Measurements from ENCODE around the gene TK2. TPM values are rescaled to one million over a fixed set of nuclear protein-coding genes. Genes with fewer than 3 reads are reported as not detected.

The TK2 gene
- total RNA-seq, 2 donors from 2014 or later, result 5.7 to 6.6 TPM

DNA sequence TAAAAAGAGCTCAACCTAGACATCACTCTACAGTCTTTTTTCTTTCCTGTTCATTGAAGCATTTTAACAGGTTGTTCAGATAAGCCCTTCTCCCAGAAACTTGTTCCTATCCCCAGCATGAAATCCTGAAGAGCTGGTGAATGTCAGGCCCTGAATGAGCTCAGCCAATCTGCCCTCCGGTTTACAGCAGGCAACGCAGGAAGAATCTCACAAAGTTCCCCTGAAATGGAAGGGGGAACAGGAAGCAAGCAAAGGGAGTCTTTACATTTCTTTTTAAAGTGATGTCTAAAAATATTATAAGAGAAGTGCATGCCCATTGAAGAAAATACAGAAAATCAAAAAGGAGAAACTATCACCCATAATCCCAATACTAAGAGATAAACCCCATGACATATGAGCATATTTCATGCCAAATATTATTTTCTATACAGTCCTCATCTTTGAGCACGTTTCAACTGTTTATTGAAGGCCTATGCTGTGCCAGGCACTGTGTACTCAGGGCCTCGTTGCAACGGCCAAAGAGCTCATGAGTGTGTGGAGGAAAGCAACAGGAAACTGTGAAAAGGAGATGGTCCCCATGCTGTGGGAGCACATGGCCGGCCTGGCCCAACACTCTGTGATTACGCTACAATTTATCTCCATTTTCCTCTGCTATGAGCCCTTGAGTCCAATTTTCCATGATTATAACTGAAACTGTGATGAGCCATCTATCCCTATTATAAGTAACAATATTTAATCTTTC lies 5.7 kb downstream of the TK2 start:
- Mint-ChIP-seq H3K9me3 (no peaks in the 10 kb centered on the region), H3K4me1 (peaks cover 27% of the 10 kb centered on the region), H3K27ac (peak overlapping the region; percentile 8), H3K36me3 (ENCODE audit: low read depth) (no peaks in the 10 kb centered on the region), H3K4me3 (no peak overlapping the region), H3K27me3 (no peaks in the 10 kb centered on the region)
- ATAC-seq (replicated peaks), result no peak

DNA sequence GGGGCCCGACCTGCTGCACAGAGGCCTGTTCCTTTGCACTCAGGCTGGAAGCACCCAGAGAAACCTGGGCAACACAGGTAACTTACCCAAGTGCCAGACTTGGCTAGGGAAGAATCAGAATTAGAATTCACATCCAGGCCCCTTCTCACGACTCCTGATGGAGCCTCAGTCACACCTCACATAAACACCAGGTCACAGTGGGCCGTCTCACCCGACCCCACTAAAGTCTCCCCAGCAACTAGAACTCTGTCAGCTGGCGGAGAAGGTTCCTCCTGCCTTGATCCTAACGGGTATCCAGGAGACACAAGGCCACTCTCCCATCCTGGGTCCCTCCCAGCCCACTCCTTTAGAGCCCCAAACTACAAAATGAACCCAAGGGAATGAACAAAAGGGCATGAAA lies 6.4 kb downstream of the TK2 start:
- Mint-ChIP-seq H3K4me1 (peaks cover 24% of the 10 kb centered on the region), H3K27me3 (no peaks in the 10 kb centered on the region), H3K27ac (peak overlapping the region; percentile 8), H3K36me3 (ENCODE audit: low read depth) (no peaks in the 10 kb centered on the region), H3K4me3 (no peak overlapping the region), H3K9me3 (no peaks in the 10 kb centered on the region)
- no peak for ATAC-seq (replicated peaks)

DNA sequence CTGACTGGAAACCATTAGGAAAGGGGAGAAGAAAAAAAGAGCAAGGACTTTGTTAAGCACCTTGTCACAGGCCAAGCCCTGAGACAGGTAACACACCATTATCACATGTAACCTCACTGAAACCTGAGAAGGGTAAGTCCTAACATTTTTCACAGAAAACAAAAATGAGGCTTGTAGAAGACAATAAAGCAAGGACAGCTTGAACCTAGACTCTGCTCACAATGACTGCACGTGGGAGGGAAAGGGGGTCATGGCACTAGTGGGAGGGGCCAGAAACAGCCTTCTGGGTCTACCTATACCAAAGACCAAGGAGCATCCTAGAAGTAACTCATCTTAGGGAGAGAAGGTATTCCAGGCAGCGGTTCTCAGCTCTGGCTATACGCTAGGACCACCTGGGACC lies 7.5 kb downstream of the TK2 start:
- Mint-ChIP-seq H3K27ac (peak overlapping the region; percentile 18), H3K9me3 (no peaks in the 10 kb centered on the region), H3K4me3 (no peak overlapping the region), H3K36me3 (ENCODE audit: low read depth) (no peaks in the 10 kb centered on the region), H3K4me1 (peaks cover 13% of the 10 kb centered on the region), H3K27me3 (no peaks in the 10 kb centered on the region)
- ATAC-seq (replicated peaks), result no peak

DNA sequence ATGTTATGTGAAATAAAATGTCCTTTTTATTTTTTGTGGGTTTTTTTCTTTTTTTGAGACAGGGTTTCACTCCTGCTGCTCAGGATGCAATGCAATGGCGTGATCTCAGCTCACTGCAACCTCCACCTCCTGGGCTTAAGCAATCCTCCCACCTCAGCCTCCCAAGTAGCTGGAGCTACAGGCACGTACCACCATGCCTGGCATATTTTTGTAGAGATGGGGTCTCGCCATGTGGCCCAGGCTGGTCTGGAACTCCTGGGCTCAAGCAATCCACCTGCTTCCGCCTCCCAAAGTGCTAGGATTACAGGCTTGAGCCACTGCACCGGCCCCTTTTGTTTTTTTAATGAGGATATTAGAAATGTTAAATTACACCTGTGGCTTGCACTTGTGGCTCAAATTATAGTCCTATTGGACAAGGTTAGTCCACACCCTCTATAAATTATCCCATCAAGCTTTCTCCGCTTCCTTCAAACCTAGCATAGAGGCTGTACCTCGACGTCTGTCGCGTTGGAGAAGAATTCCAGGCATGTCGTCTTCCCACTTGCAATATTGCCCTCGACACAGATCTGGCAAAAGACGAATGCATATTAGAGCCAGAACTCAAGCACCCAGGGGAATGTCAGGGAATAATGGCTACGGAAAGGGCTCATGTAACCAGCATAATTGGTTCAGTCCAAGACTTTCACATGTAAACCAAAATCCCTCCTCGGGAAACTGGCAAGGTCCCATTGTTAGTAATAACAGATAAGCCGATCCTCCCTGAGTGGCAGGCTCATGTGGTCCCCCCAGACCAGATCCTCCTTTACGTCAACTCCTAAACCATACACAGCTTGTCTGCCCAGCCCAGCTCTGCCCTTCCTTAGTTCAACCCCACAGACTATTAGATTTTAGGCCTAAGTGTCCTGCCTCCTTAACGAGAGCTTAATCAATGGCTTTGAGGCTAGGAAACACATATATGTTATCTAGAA lies 8.2 kb downstream of the TK2 start:
- Mint-ChIP-seq H3K27ac (peak overlapping the region; percentile 18), H3K4me1 (peaks cover 10% of the 10 kb centered on the region), H3K36me3 (ENCODE audit: low read depth) (no peaks in the 10 kb centered on the region), H3K27me3 (no peaks in the 10 kb centered on the region), H3K9me3 (no peaks in the 10 kb centered on the region), H3K4me3 (no peak overlapping the region)
- ATAC-seq (replicated peaks), result no peak

DNA sequence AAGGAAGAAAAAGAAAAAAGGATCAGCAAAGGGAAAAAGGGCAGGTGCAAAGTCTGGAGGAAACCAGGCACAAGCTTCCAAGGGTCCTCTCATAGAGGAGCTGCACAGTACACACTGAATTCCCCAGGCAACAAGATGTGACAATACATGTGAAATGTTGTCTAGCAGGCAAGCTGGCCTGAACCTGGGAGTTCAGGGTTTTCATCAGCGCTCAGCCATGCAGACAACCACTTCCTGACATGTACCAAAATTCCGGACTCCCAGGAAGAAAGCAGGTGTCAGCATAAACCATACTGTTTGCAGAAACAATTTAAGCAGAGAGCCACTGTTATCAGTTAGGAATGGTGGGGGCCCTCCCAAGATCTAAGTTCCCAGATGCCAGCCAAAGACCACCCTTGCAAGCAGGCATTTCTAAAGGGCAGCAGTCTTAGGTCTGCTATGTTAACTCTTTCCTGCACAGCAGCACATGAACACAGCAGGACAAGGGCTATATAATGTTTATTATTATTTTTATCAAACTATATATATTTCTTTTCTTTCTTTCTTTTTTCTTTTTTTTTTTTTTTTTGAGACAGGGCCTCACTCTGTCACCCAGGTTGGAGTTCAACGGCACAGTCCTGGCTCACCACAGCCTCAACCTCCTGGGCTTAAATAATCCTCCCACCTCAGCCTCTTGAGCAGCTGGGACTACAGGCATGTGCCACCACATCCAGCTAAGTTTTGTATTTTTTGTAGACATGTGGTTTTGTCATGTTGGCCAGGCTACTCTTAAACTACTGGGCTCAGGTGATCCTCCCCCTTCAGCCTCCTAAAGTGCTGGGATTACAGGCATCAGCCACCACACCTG lies 10.1 kb downstream of the TK2 start:
- H3K4me3 Mint-ChIP-seq, result no peak overlapping the region
- ATAC-seq (replicated peaks), result no peak
- peak overlapping the region; percentile 60 for H3K27ac Mint-ChIP-seq
- no peaks in the 10 kb centered on the region for H3K27me3 Mint-ChIP-seq
- peaks cover 10% of the 10 kb centered on the region for H3K4me1 Mint-ChIP-seq
- H3K9me3 Mint-ChIP-seq, result no peaks in the 10 kb centered on the region
- H3K36me3 Mint-ChIP-seq (ENCODE audit: low read depth), result no peaks in the 10 kb centered on the region

DNA sequence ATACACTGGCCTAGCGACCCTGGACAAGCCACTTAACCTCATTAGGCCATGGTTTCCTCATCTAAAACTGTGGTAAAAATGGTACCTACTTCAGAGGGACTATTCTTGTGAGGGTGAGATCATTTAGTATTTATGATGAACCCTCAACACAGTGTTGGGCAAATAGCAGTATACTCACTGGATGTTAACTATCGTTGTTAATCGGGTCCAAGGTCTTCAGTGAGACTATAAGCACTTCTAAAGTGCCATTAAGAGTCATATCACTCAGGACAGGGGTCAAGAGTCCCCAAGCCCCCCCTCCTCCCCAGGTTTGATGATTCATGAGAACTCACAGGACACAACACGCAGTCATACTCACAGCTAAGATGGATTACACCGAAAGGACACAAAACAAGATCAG lies 11.0 kb downstream of the TK2 start:
- no peaks in the 10 kb centered on the region for H3K9me3 Mint-ChIP-seq
- no peaks in the 10 kb centered on the region for H3K27me3 Mint-ChIP-seq
- H3K27ac Mint-ChIP-seq, result peak overlapping the region; percentile 60
- peaks cover 10% of the 10 kb centered on the region for H3K4me1 Mint-ChIP-seq
- peak overlapping the region; percentile 22 for H3K4me3 Mint-ChIP-seq
- no peak for ATAC-seq (replicated peaks)
- H3K36me3 Mint-ChIP-seq (ENCODE audit: low read depth), result no peaks in the 10 kb centered on the region

DNA sequence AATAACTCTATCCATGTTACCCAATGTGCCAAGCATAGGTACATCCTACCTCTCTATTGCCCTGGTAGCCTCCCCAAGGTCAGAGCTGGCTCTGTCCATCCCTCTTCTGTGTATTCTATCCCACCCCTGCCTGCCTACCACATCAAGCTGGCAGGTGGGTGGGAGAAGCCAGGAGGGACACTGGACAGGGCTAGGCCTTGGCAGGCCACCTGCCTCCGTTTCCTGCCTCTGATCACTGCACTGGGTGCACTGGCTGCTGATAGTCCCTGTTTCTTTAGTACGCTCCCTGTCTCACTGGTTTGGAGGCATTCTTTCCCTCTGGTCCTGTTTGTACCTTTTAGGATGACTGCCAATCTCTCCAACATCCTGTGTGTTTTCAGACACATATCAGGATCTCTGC lies 12.7 kb downstream of the TK2 start:
- H3K4me3 Mint-ChIP-seq, result no peak overlapping the region
- ATAC-seq (replicated peaks), result no peak
- H3K36me3 Mint-ChIP-seq (ENCODE audit: low read depth), result no peaks in the 10 kb centered on the region
- no peaks in the 10 kb centered on the region for H3K27me3 Mint-ChIP-seq
- H3K4me1 Mint-ChIP-seq, result peaks cover 10% of the 10 kb centered on the region
- peak overlapping the region; percentile 39 for H3K27ac Mint-ChIP-seq
- H3K9me3 Mint-ChIP-seq, result no peaks in the 10 kb centered on the region

DNA sequence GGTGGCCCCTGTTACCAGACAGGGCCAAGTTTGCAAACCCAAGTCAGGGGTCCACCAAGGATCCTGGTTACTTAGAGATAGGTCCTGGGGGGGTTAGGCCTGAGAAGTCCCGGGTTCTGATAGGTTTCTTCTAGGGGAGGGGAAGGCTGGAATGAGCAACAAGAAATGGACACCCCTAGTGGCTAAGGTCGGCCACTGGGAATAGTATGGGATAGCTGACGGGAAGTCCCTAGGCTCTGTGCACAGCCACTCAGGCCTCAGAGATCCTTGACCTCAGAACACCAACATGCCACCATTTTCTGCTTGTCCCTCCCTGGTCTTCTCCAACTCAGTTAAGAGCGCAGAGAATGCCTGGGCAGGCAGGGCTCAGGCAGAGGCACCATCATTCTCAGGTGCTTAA lies 13.4 kb downstream of the TK2 start:
- Mint-ChIP-seq H3K4me1 (peaks cover 10% of the 10 kb centered on the region), H3K9me3 (no peaks in the 10 kb centered on the region), H3K36me3 (ENCODE audit: low read depth) (no peaks in the 10 kb centered on the region), H3K27ac (no peak overlapping the region), H3K27me3 (no peaks in the 10 kb centered on the region), H3K4me3 (no peak overlapping the region)
- ATAC-seq (replicated peaks), result no peak

DNA sequence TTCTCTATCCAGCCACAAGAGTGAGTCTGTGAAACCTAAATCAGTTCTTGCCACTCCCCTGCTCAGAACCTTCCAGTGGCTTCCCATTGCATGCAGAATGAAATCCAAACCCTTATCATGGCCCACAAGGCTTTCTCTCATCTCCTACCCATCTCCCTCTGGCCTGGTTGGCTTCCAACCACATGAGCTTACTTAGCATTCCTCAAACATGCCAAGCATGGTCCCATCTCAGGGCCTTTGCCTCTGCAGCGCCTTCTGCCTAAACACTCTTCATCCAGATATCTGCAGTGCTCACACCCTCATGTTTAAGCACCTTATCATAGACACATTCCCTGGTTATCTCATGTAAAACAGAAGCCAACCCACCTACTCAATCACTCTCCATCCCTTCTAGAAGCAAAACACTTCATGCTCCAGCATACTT lies 15.5 kb downstream of the TK2 start:
- ATAC-seq (replicated peaks), result no peak
- Mint-ChIP-seq H3K9me3 (no peaks in the 10 kb centered on the region), H3K4me1 (peaks cover 11% of the 10 kb centered on the region), H3K36me3 (ENCODE audit: low read depth) (no peaks in the 10 kb centered on the region), H3K27me3 (no peaks in the 10 kb centered on the region), H3K4me3 (no peak overlapping the region), H3K27ac (no peak overlapping the region)

DNA sequence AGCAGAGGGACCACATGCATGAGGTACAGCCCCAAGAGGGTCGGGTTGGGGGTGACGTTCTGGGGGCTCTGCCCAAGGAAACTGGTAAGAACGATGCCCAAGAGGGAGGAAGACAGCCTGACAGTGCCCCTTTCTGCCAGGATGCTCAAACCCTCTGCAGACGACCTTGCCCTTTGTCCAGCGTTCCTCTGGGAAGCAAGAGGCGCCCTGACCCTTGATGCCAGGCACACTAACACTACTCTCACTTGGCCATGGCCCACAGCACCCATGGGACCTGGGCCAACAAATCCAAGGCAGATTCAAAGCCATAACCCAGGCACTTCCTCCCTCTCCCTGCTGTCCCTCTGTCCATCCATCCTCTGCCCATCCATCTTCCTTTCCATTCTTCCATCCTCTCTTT lies 20.4 kb downstream of the TK2 start:
- H3K4me3 Mint-ChIP-seq, result no peak overlapping the region
- no peak for ATAC-seq (replicated peaks)
- peaks cover 19% of the 10 kb centered on the region for H3K4me1 Mint-ChIP-seq
- H3K36me3 Mint-ChIP-seq (ENCODE audit: low read depth), result no peaks in the 10 kb centered on the region
- H3K9me3 Mint-ChIP-seq, result no peaks in the 10 kb centered on the region
- H3K27me3 Mint-ChIP-seq, result no peaks in the 10 kb centered on the region
- peak overlapping the region; percentile 58 for H3K27ac Mint-ChIP-seq

DNA sequence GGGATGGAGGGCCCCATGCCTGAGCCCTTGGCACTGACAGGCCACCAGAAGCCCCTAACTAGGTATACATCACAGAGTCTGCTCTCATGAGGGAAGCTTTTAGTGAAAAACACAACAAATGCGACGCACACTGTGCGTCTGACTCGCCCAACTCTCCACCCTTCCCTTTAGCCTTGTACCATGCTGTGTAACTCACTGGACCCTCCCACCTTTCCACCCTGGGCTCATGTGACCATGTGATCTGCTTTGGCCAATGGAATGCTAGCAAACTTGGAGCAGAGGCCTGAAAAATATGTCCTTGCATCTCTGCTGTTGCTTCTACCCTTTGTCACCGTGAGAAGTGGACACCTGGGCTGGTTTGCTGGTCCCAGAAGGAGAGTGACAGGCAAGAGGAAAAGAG lies 21.6 kb downstream of the TK2 start:
- no peak for ATAC-seq (replicated peaks)
- Mint-ChIP-seq H3K27ac (no peak overlapping the region), H3K36me3 (ENCODE audit: low read depth) (no peaks in the 10 kb centered on the region), H3K27me3 (no peaks in the 10 kb centered on the region), H3K9me3 (no peaks in the 10 kb centered on the region), H3K4me3 (no peak overlapping the region), H3K4me1 (peaks cover 26% of the 10 kb centered on the region)

DNA sequence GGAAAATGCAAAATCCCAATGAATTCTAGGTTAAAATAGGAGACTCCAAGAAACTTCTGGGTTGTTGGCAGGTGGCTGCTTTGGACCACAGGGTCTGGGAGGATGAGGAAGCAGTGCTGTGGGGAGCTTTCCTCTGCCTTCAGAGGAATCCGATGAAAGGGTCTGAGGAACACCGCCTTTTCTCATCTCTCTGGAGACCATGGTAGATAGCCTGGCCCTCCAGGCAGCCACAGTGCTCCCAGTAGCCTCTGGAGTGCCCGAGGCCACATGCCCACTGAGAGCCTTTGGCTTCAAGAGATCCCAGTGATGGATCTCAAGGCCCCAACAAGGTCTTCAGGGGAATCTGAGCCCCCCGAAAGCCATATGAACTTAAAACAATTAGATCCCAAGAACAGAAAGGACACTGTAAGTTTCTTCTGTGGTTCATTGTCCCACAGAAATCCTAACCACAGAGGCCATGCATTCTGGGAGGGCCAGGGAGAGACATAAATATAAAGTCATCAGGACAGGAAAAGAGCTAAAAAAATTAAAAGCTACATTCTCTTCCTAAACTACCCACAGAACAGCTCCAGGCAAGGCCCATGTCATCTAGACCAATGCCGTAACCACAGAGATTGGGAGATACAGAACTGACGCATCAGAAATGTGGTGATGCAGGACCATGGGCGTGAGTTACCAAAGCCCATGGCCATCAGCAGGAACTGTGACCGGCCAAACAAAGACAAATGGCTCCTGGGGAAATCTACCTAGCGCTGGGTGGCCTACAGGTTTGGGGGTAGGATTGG lies 24.3 kb downstream of the TK2 start:
- Mint-ChIP-seq H3K36me3 (ENCODE audit: low read depth) (peaks cover 8% of the 10 kb centered on the region), H3K4me3 (peak overlapping the region; percentile 76), H3K27me3 (no peaks in the 10 kb centered on the region), H3K9me3 (no peaks in the 10 kb centered on the region), H3K4me1 (peaks cover 42% of the 10 kb centered on the region), H3K27ac (peak overlapping the region; percentile 45)
- ATAC-seq (replicated peaks), result peak; percentile 11

DNA sequence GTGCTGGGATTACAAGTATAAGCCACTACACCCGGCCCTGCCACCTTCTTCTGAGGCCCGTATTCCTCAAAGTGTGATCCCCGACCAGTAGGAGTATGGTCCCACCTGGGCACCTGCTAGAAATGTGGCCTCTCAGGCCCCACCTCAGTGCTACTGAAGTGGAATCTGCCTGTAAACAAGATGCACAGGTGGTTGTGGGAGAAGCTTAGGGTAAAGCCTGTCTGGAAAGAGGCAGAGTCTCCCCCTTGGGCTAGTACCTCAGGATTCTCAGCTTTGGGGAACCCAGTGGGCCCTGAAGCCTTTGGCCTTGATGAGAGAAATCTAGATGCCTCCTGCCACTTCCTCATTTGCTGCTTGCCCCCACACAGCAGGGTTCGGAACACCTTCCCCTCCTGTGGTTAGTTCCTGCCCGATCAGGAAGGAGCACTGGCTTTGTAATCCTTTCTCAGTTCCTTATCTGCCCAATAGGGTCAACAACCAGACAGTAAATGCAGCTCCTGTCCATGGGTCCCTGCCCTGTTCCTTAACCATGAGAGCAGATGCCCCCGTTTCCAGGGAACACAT lies 25.2 kb downstream of the TK2 start:
- peak overlapping the region; percentile 87 for H3K27ac Mint-ChIP-seq
- no peaks in the 10 kb centered on the region for H3K27me3 Mint-ChIP-seq
- no peaks in the 10 kb centered on the region for H3K9me3 Mint-ChIP-seq
- peaks cover 8% of the 10 kb centered on the region for H3K36me3 Mint-ChIP-seq (ENCODE audit: low read depth)
- peaks cover 48% of the 10 kb centered on the region for H3K4me1 Mint-ChIP-seq
- no peak for ATAC-seq (replicated peaks)
- H3K4me3 Mint-ChIP-seq, result peak overlapping the region; percentile 76

All from activated T-helper 17 cell treated with anti-CD3 and anti-CD28 coated beads, Interleukin-2, amount 50 U/mL, for 72 hours (primary cell).